ENCODE measurements around the gene GTSE1.

Gene GTSE1

GRCh38 chr22:46368422-46368821 is 71.8 kb downstream of the GTSE1 start:
- no peak for DNase-seq

GRCh38 chr22:46368871-46369715 is 72.4 kb downstream of the GTSE1 start:
- DNase-seq: no peak

- no peak for DNase-seq
Measured at GRCh38 chr22:46369716-46370583, 73.3 kb downstream of the GTSE1 start.

- no peak for DNase-seq
Measured at GRCh38 chr22:46370584-46371291, 74.1 kb downstream of the GTSE1 start.

GRCh38 chr22:46371623-46372226 is 75.1 kb downstream of the GTSE1 start:
- DNase-seq: no peak

GRCh38 chr22:46372686-46373085 is 76.0 kb downstream of the GTSE1 start:
- no peak for DNase-seq

- no peak for DNase-seq
Measured at GRCh38 chr22:46373159-46373558, 76.5 kb downstream of the GTSE1 start.

- DNase-seq: peak; percentile 84
Measured at GRCh38 chr22:46373921-46374662, 77.4 kb downstream of the GTSE1 start.

GRCh38 chr22:46374663-46375474 is 78.2 kb downstream of the GTSE1 start:
- DNase-seq: no peak

- DNase-seq: no peak
Measured at GRCh38 chr22:46376111-46376510, 79.4 kb downstream of the GTSE1 start.

- no peak for DNase-seq
Measured at GRCh38 chr22:46376908-46377524, 80.3 kb downstream of the GTSE1 start.

- no peak for DNase-seq
Measured at GRCh38 chr22:46377525-46378425, 81.1 kb downstream of the GTSE1 start.

- no peak for DNase-seq
Measured at GRCh38 chr22:46378426-46379065, 81.9 kb downstream of the GTSE1 start.

GRCh38 chr22:46379066-46379930 is 82.6 kb downstream of the GTSE1 start:
- no peak for DNase-seq

GRCh38 chr22:46380069-46380468 is 83.4 kb downstream of the GTSE1 start:
- DNase-seq: no peak

All from KG1 (cell line).